ENCODE measurements around the gene CTNNA2.

DNA sequence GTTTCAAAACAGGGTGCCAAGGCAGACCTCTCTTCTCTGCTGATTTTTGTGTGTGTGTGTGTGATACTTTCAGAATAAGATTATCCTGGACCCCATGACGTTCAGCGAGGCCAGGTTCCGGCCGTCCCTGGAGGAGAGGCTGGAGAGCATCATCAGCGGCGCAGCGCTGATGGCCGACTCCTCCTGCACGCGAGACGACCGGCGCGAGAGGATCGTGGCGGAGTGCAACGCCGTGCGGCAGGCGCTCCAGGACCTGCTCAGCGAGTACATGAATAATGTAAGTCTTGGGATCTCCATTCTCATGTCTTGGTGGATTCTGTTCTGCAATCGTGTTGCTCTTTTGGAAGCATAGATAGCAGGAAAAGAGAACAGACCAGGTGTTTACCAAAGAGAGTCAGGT is 396.7 kb downstream of the CTNNA2 start:
- TF ChIP-seq CTCF (IDR thresholded peaks at IDR 0.05) (no peak), SIN3A (IDR thresholded peaks at IDR 0.05; ENCODE audit: borderline replicate concordance, insufficient read depth, low read depth, low read length) (no peak), POLR2AphosphoS5 (IDR thresholded peaks at IDR 0.05; ENCODE audit: low read depth, low read length) (no peak)

All from Panc1 (cell line).